HepG2 (cell line): Measurements from ENCODE around the gene ACAT2. TPM values are rescaled to one million over a fixed set of nuclear protein-coding genes. Genes with fewer than 3 reads are reported as not detected.

ENCODE experiments used
- ATF2 ChIP-seq: sonication (generic); formaldehyde crosslinking; IDR thresholded peaks from 2 replicates; pipeline ENCODE4 v1.4.0; 2020; ENCODE audit warnings: missing genetic modification reagents
- ATF7 ChIP-seq, 2 experiments: fragments of 450-650 bp in 1 of 2; sonication (generic) in 1 of 2; formaldehyde crosslinking in 1 of 2; IDR thresholded peaks; 2 replicates each; pipeline versions ENCODE4 v1.4.0 to v1.6.1; 2016 to 2020; ENCODE audit warnings: antibody characterized with exemption in 1 of 2, mild to moderate bottlenecking in 1 of 2, missing genetic modification reagents in 1 of 2
- CREB1 ChIP-seq, 2 experiments: fragments of 450-650 bp in 1 of 2; IDR thresholded peaks; 2 replicates each; pipeline ENCODE4 v1.6.1; 2016 to 2017; ENCODE audit warnings: control low read depth in 1 of 2, mild to moderate bottlenecking in 1 of 2, missing compliant biosample characterization in 1 of 2, missing genetic modification characterization in 1 of 2
- DMTF1 ChIP-seq: sonication (generic); formaldehyde crosslinking; IDR thresholded peaks from 2 replicates; pipeline ENCODE4 v1.4.0; 2020; ENCODE audit warnings: mild to moderate bottlenecking, missing genetic modification reagents
- FOXA1 ChIP-seq, 2 experiments: fragments of 450-650 bp in 1 of 2; sonication (generic) in 1 of 2; formaldehyde crosslinking in 1 of 2; IDR thresholded peaks; 2 replicates each; pipeline versions ENCODE4 v1.4.0 to v1.6.1; 2016 to 2020; ENCODE audit warnings: missing genetic modification reagents in 1 of 2
- GTF3A ChIP-seq: sonication (generic); formaldehyde crosslinking; conservative IDR thresholded peaks from 2 replicates; pipeline ENCODE4 v1.4.0; 2020; ENCODE audit warnings: mild to moderate bottlenecking, missing genetic modification reagents
- KLF12 ChIP-seq: sonication (generic); formaldehyde crosslinking; IDR thresholded peaks from 2 replicates; pipeline ENCODE4 v1.4.0; 2020; ENCODE audit warnings: missing genetic modification reagents, borderline replicate concordance
- MBNL3 ChIP-seq: fragments of 250-450 bp; sonication (Bioruptor Pico); conservative IDR thresholded peaks from 2 replicates; pipeline ENCODE4 v1.8.0; 2022; ENCODE audit warnings: mild to moderate bottlenecking, inconsistent platforms
- PHB2 ChIP-seq: fragments of 450-650 bp; IDR thresholded peaks from 2 replicates; pipeline ENCODE4 v1.6.1; 2018; ENCODE audit not compliant: partially characterized antibody
- REXO4 ChIP-seq: sonication (generic); formaldehyde crosslinking; IDR thresholded peaks from 2 replicates; pipeline ENCODE4 v1.8.0; 2022; ENCODE audit warnings: missing genetic modification reagents, mild to moderate bottlenecking, borderline replicate concordance
- TEAD2 ChIP-seq: sonication (generic); formaldehyde crosslinking; IDR thresholded peaks from 2 replicates; pipeline ENCODE4 v1.9.0; 2021; ENCODE audit warnings: missing genetic modification reagents
- TRIM22 ChIP-seq: fragments of 450-650 bp; IDR thresholded peaks from 2 replicates; pipeline ENCODE4 v1.6.1; 2017
- ZBTB46 ChIP-seq: sonication (generic); formaldehyde crosslinking; IDR thresholded peaks from 2 replicates; pipeline ENCODE4 v1.4.0; 2020; ENCODE audit warnings: mild to moderate bottlenecking, missing genetic modification reagents, borderline replicate concordance
- ZMAT3 ChIP-seq: sonication (generic); formaldehyde crosslinking; conservative IDR thresholded peaks from 2 replicates; pipeline ENCODE4 v1.7.0; 2021; ENCODE audit warnings: missing genetic modification reagents
- ZNF431 ChIP-seq: sonication (generic); formaldehyde crosslinking; IDR thresholded peaks from 2 replicates; pipeline ENCODE4 v1.9.0; 2022; ENCODE audit warnings: missing genetic modification reagents, low read depth, mild to moderate bottlenecking, borderline replicate concordance
- ZNF468 ChIP-seq: sonication (generic); formaldehyde crosslinking; IDR thresholded peaks from 2 replicates; pipeline ENCODE4 v1.8.0; 2022; ENCODE audit warnings: mild to moderate bottlenecking, moderate library complexity, missing genetic modification reagents
- ZNF577 ChIP-seq: sonication (generic); formaldehyde crosslinking; IDR thresholded peaks from 2 replicates; pipeline ENCODE4 v1.4.0; 2020; ENCODE audit warnings: mild to moderate bottlenecking, low read depth, missing genetic modification reagents, borderline replicate concordance
- ZNF597 ChIP-seq: sonication (generic); formaldehyde crosslinking; IDR thresholded peaks from 2 replicates; pipeline ENCODE4 v1.5.0; 2020; ENCODE audit warnings: missing genetic modification reagents
- ZNF772 ChIP-seq: sonication (generic); formaldehyde crosslinking; IDR thresholded peaks from 2 replicates; pipeline ENCODE4 v1.5.0; 2020; ENCODE audit warnings: mild to moderate bottlenecking, missing genetic modification reagents
- ZSCAN12 ChIP-seq: sonication (generic); formaldehyde crosslinking; IDR thresholded peaks from 2 replicates; pipeline ENCODE4 v1.9.0; 2021; ENCODE audit warnings: mild to moderate bottlenecking, missing genetic modification reagents
- polyA plus RNA-seq, 8 experiments: library from polyadenylated mRNA; depleted of rRNA in 3 of 8; stranded (reverse) in 7 of 8; unstranded in 1 of 8; fragments of >200 nt; fragmentation: Illumina TruSeq in 4 of 8; extraction: Trizol in 4 of 8; gene quantifications; 2 replicates each; pipeline versions ENCODE4 v1.2.1 to v1.2.3, GENCODE V29; 2011 to 2016; ENCODE audit warnings: low read depth in 4 of 8, missing spikeins in 1 of 8, mixed read lengths in 1 of 8; ENCODE audit not compliant: insufficient read depth in 1 of 8
- total RNA-seq, 5 experiments: library from RNA; depleted of rRNA; stranded (reverse); fragments of >200 nt; fragmentation: Illumina TruSeq; extraction: Trizol; gene quantifications; 2 replicates each; pipeline ENCODE4 v1.2.3, GENCODE V29; 2016; ENCODE audit warnings: low read depth in 1 of 5

ACAT2 gene
- total and polyA plus RNA-seq, 2 of the 13 experiments (the other 11 are each of a cell fraction or from before 2014, with no cell fraction given): 121 to 534 TPM

- TF ChIP-seq ZNF577 (CRISPR knock-in tag) (peak; percentile 22; the same call in 1 of the 2 replicates), TRIM22 (no peak), ZNF597 (CRISPR knock-in tag) (no peak), ZSCAN12 (peak; percentile 89), GTF3A (peak; percentile 31; the same call in 1 of the 2 replicates), ATF7 (IDR thresholded peaks at IDR 0.05) (no peak), ATF7 (CRISPR knock-in tag; IDR thresholded peaks at IDR 0.05) (no peak; the same call in 1 of the 2 replicates), ATF2 (CRISPR knock-in tag) (peak; percentile 35), ZMAT3 (CRISPR knock-in tag) (peak; percentile 91), CREB1 (IDR thresholded peaks at IDR 0.05) (peak; percentile 89), CREB1 (CRISPR knock-in tag; IDR thresholded peaks at IDR 0.05) (peak; percentile 95), ZNF468 (CRISPR knock-in tag) (no peak), MBNL3 (no peak), REXO4 (no peak), DMTF1 (CRISPR knock-in tag) (no peak), TEAD2 (CRISPR knock-in tag) (0 out of 2 replicates have a peak, but pooled peaks have one; percentile 18), ZBTB46 (CRISPR knock-in tag) (0 out of 2 replicates have a peak, but pooled peaks have one; percentile 14), PHB2 (no peak), FOXA1 (IDR thresholded peaks at IDR 0.05) (no peak), FOXA1 (CRISPR knock-in tag; IDR thresholded peaks at IDR 0.05) (no peak), ZNF431 (CRISPR knock-in tag) (no peak), ZNF772 (CRISPR knock-in tag) (peak; percentile 69), KLF12 (CRISPR knock-in tag) (peak; percentile 93)
Observed at GRCh38 chr6:159761873-159762680, at the start of gene ACAT2 (continued).
